Measurements from ENCODE around the gene PLEKHG2. TPM values are rescaled to one million over a fixed set of nuclear protein-coding genes. Genes with fewer than 3 reads are reported as not detected.

PLEKHG2 gene
- total RNA-seq, 1 donor from 2014 or later, result 172 TPM

- peaks cover 33% of the 10 kb centered on the region for H3K36me3 Mint-ChIP-seq (ENCODE audit: low read depth, unreplicated experiment)
- TF ChIP-seq, protein P1, sequence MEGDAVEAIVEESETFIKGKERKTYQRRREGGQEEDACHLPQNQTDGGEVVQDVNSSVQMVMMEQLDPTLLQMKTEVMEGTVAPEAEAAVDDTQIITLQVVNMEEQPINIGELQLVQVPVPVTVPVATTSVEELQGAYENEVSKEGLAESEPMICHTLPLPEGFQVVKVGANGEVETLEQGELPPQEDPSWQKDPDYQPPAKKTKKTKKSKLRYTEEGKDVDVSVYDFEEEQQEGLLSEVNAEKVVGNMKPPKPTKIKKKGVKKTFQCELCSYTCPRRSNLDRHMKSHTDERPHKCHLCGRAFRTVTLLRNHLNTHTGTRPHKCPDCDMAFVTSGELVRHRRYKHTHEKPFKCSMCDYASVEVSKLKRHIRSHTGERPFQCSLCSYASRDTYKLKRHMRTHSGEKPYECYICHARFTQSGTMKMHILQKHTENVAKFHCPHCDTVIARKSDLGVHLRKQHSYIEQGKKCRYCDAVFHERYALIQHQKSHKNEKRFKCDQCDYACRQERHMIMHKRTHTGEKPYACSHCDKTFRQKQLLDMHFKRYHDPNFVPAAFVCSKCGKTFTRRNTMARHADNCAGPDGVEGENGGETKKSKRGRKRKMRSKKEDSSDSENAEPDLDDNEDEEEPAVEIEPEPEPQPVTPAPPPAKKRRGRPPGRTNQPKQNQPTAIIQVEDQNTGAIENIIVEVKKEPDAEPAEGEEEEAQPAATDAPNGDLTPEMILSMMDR (IDR thresholded peaks at IDR 0.05; ENCODE audit: unreplicated experiment), result no peak
- no peak for DNase-seq (ENCODE audit: low spot score)
- peaks cover 7% of the 10 kb centered on the region for H3K4me1 Mint-ChIP-seq (ENCODE audit: unreplicated experiment)
- peaks cover 10% of the 10 kb centered on the region for H3K27me3 Mint-ChIP-seq (ENCODE audit: unreplicated experiment)
- H3K4me3 Mint-ChIP-seq (ENCODE audit: unreplicated experiment), result no peak overlapping the region
- H3K9me3 Mint-ChIP-seq (ENCODE audit: unreplicated experiment), result no peaks in the 10 kb centered on the region
- no peak overlapping the region for H3K27ac Mint-ChIP-seq (ENCODE audit: unreplicated experiment)
Measured at GRCh38 chr19:39369200-39369599, 43.3 kb upstream of the PLEKHG2 start.

DNA sequence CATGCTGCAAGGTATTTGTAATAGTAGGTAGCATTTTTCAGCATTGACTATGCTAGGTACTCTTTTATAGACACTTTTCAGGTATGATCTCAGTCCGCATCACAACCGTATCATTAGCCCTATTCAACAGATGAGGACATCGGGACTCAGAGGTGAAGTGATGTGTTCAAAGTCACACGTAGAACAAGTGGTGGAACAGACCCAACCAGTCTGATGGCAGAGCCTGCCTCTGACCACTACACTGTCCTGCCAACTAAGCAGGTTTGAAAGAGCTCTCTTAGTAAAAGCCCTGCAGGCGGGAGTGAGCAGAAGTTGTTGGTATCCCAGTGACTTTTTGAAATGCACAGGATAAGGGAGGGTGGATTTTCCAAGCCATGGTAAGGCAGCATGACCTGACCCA, 41.7 kb upstream of the PLEKHG2 start:
- no peak for DNase-seq (ENCODE audit: low spot score)
- no peak overlapping the region for H3K27ac Mint-ChIP-seq (ENCODE audit: unreplicated experiment)
- peaks cover 7% of the 10 kb centered on the region for H3K4me1 Mint-ChIP-seq (ENCODE audit: unreplicated experiment)
- TF ChIP-seq, protein P1 (IDR thresholded peaks at IDR 0.05; ENCODE audit: unreplicated experiment), result no peak
- H3K36me3 Mint-ChIP-seq (ENCODE audit: low read depth, unreplicated experiment), result peaks cover 35% of the 10 kb centered on the region
- no peaks in the 10 kb centered on the region for H3K9me3 Mint-ChIP-seq (ENCODE audit: unreplicated experiment)
- H3K4me3 Mint-ChIP-seq (ENCODE audit: unreplicated experiment), result no peak overlapping the region
- peaks cover 13% of the 10 kb centered on the region for H3K27me3 Mint-ChIP-seq (ENCODE audit: unreplicated experiment)

- H3K4me3 Mint-ChIP-seq (ENCODE audit: unreplicated experiment), result no peak overlapping the region
- no peak for DNase-seq (ENCODE audit: low spot score)
- peak overlapping the region; percentile 1 for H3K27ac Mint-ChIP-seq (ENCODE audit: unreplicated experiment)
- H3K36me3 Mint-ChIP-seq (ENCODE audit: low read depth, unreplicated experiment), result peaks cover 48% of the 10 kb centered on the region
- TF ChIP-seq, protein P1 (IDR thresholded peaks at IDR 0.05; ENCODE audit: unreplicated experiment), result no peak
- H3K9me3 Mint-ChIP-seq (ENCODE audit: unreplicated experiment), result no peaks in the 10 kb centered on the region
- peaks cover 16% of the 10 kb centered on the region for H3K27me3 Mint-ChIP-seq (ENCODE audit: unreplicated experiment)
- H3K4me1 Mint-ChIP-seq (ENCODE audit: unreplicated experiment), result peaks cover 7% of the 10 kb centered on the region
Measured at GRCh38 chr19:39372047-39372802, 40.2 kb upstream of the PLEKHG2 start.

GRCh38 chr19:39372941-39373340, 39.5 kb upstream of the PLEKHG2 start:
- Mint-ChIP-seq H3K36me3 (ENCODE audit: low read depth, unreplicated experiment) (peaks cover 53% of the 10 kb centered on the region), H3K27me3 (ENCODE audit: unreplicated experiment) (peaks cover 21% of the 10 kb centered on the region)

DNA sequence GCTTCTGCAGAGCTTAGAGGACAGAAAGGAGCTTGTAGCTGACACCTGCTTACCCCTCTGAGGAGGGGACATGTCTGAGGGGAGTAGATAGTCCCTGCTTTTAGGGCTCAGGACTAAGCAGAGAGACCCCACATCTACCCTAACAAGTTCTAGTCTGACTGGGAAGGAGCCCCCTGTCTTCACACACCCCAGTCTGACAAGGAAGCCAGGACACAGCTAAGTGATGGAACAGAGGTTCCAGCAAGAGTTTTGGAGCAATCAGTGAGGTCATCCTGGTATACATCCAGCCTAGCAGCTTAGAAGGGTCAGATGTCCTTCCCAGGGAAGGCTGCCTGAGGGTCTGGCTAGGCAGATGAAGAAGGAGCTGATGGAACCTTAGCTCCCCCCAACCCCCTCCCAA, 36.5 kb upstream of the PLEKHG2 start:
- Mint-ChIP-seq H3K27me3 (ENCODE audit: unreplicated experiment) (peaks cover 20% of the 10 kb centered on the region), H3K4me3 (ENCODE audit: unreplicated experiment) (no peak overlapping the region), H3K9me3 (ENCODE audit: unreplicated experiment) (no peaks in the 10 kb centered on the region), H3K27ac (ENCODE audit: unreplicated experiment) (no peak overlapping the region), H3K36me3 (ENCODE audit: low read depth, unreplicated experiment) (peaks cover 60% of the 10 kb centered on the region), H3K4me1 (ENCODE audit: unreplicated experiment) (peaks cover 7% of the 10 kb centered on the region)
- DNase-seq (ENCODE audit: low spot score), result no peak
- TF ChIP-seq, protein P1 (IDR thresholded peaks at IDR 0.05; ENCODE audit: unreplicated experiment), result no peak

More at GRCh38 chr19:39372941-39373340, 39.5 kb upstream of the PLEKHG2 start:
- Mint-ChIP-seq H3K27ac (ENCODE audit: unreplicated experiment) (no peak overlapping the region), H3K4me3 (ENCODE audit: unreplicated experiment) (no peak overlapping the region), H3K9me3 (ENCODE audit: unreplicated experiment) (no peaks in the 10 kb centered on the region), H3K4me1 (ENCODE audit: unreplicated experiment) (peaks cover 7% of the 10 kb centered on the region)
- TF ChIP-seq, protein P1 (IDR thresholded peaks at IDR 0.05; ENCODE audit: unreplicated experiment), result no peak
- DNase-seq (ENCODE audit: low spot score), result no peak
